GM18502 (cell line): ENCODE measurements around the gene PCBP3.

Experiments
- ATAC-seq: cut with Tn5 transposase; IDR thresholded peaks from one replicate; pipeline ENCODE4 v1.9.1; 2021; ENCODE audit warnings: mild to moderate bottlenecking; ENCODE audit not compliant: unreplicated experiment, poor library complexity

The PCBP3 gene

GRCh38 chr21:45912611-45913417 lies 269.3 kb downstream of the PCBP3 start:
- no peak for ATAC-seq

DNA sequence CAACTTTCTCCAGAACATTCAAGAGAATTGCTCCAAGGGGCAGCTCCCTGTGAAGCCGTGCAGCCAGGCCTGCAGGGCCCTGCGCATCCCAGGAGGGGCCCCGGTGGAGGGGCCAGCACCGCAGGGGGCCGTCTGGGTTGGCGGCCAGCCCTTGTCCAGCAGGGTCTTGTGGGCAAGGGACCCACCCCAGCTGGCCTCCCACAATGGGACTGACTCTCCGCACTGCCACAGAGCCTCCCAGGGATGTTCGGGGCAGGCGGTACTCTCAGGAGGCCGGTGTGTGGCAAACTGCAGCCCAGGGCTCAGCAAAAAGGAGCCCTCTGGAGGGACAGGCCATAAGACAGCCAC lies 269.9 kb downstream of the PCBP3 start:
- no peak for ATAC-seq

- ATAC-seq, result no peak
Measured at GRCh38 chr21:45913886-45914285, 270.4 kb downstream of the PCBP3 start.

DNA sequence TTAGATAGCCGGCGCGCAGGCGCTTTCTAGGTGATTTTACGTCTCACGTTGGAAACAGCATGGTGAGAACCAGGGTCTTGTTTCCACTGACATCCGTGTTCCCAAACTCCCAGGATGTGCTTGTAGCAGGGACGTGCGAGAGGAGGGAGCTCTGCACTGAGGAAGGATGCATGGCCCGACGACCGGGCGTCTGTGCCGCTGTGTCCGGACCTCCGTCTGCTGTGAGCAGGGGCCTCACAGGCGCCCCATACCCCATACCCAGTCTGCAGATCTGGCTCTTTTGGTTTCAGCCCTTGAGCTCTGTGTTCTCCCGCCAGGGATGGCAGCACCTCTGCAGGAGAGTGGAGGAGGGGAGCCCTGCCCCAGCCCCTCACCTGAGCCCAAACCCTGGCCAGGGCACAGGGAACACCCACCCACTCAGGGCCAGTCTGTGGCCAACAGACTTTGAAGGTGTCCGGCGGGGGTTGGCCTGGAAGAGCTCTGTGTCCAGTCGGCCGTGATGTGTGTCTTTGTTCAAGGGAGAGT lies 270.9 kb downstream of the PCBP3 start:
- ATAC-seq, result no peak

- ATAC-seq, result no peak
Measured at GRCh38 chr21:45916011-45916840, 272.7 kb downstream of the PCBP3 start.

GRCh38 chr21:45917241-45917640 lies 273.7 kb downstream of the PCBP3 start:
- ATAC-seq, result no peak

DNA sequence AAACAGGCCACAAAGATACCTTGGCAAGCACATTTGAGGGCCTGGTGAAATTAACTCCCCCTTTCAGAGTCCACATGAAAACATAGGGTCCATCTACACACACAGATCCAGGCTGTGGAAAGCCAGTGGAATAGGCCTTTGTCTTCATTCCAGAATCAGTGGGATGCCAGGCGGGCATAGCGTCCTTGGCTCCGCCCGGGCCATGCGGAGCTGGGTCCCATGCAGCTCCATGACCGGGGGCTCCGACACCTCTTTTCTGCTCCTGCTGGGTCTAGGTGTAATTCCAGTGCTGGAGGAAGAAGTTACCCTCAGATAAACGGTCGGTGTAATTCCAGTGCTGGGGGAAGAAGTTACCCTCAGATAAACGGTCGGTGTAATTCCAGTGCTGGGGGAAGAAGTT lies 274.5 kb downstream of the PCBP3 start:
- no peak for ATAC-seq

DNA sequence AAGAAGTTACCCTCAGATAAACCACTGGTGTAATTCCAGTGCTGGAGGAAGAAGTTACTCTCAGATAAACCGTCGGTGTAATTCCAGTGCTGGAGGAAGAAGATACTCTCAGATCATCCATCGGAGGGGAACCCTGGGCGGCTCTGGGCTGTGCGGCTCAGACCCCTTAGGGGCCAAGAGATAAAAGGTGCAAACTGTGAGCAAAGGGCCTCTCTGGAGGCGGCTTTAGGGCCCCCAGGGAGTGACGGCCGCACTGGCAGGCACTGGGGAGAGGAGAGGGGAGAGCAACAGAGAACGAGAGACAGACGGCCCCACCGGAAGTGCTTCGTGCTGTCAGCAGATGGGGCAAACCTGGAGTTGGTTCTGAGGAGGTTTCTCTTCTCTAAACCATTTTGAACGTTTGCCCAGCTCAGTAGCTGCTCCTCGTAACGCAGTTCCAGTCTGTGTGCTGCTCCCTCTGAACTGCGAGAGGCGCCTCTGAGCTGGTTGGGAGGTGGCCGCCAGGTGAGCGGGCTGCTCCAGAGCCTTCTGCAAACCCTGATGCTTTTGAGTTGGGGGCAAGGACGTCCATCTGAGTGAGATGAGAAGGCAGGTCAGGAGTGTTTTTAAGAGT lies 275.4 kb downstream of the PCBP3 start:
- ATAC-seq, result no peak

DNA sequence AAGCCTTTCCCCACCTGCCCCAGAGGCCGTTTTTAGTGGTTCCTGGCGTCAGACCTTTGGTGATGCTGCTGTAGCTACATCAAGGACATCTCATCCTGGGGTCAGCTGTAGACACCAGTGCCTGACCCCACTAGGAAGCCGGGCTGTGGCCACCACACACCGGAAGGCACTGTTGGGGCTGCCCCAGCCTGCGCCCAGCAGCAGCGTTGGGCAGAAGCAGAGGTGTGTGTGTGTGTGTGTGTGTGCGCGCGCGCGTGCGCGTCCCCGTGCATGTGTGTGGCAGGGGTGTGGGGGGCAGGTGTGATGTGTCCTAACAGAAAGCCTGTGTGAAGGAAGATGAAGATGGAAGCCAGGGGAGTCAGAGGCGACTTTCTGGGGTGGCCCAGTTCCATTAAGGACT lies 276.1 kb downstream of the PCBP3 start:
- ATAC-seq, result no peak

DNA sequence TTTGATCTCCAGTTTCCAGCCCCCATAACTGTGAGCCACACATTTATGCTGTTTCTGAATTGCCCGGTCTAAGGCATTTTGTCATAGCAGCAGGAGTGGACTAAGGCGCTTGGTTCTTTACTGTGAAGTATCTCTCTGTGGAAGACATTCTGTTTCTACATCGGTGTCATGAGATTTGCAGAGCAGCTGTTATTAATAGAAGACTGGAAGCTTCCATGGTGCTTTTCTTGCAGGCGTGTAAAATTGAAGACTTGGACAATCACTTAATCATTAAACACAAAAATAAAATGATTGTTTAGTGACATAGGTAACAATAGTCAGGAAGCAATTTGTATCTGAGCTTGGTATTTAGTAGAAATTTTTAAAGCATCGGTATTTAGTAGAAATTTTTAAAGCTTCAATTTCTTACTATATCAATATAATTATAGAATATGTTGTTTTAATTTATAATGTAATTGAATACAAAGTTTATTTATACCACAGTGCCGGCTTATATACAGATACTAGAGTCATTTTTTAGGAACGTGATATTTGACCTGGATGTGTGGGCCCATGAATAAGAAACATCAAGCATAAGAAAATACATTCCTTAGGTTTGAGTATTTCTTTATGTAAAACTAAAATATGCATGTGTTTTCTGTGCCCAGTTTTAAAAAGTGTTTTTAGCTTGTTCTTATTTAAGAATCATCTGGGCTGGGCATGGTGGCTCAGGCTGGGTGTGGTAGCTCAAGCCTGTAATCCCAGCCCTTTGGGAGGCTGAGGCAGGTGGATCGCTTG lies 277.5 kb downstream of the PCBP3 start:
- no peak for ATAC-seq

DNA sequence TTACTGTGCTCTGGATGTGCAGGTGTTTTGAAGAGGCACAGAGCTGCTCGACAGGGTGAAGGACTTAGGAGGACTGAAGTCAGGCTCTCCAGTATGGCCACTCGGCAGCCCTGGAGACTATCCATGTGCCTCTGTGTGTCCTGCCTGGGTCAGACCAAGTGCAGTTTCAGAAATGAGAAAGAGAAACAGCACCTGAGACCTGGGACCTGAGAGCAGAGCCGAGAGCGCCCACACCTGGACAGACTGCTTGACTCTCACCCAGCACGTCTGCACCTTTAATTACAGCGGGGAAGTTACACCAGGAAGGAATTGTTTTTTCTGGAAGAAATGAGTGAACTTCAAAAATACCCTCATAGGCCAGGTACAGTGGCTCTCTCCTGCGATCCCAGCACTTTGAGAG lies 278.4 kb downstream of the PCBP3 start:
- ATAC-seq, result no peak

GRCh38 chr21:45922648-45923047 lies 279.1 kb downstream of the PCBP3 start:
- ATAC-seq, result no peak

DNA sequence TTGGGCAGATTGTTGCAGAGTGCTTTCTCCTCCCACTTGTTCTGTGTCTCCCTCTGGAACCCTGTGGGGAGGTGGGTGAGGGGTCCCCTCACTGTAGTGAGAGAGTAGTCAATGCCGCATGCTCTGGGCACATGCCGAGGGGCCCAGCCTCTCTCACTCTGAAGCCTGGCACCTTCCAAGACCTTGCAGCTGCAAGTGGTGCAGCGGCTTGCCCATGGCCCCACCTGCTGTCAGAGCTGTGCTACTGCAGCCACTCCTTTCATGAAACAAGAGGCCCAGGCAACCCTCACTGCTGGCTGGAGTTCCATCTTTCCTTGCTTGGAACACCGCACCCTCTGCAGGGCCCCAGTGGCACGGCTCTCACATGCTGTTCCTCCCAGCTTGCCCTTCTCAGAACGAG lies 279.6 kb downstream of the PCBP3 start:
- no peak for ATAC-seq

DNA sequence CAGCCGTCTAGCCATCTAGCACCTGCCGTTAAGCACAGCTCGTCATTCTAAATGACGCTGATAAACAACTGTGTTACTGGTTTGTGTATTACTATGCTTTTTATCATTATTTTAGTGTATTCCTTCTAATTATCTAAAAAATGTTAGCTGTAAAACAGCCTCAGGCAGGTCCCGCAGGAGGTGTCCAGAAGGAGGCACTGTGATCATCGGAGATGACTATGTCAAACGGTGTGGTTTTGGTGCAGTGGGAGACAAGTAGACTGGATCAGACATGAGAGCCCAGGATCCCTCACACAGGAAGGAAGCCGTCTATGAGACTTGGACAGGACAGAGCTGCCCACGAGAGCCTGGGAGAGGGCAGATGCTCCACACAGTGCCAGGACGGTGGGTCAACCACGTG lies 282.8 kb downstream of the PCBP3 start:
- no peak for ATAC-seq

- ATAC-seq, result no peak
Measured at GRCh38 chr21:45927032-45927431, 283.5 kb downstream of the PCBP3 start.

DNA sequence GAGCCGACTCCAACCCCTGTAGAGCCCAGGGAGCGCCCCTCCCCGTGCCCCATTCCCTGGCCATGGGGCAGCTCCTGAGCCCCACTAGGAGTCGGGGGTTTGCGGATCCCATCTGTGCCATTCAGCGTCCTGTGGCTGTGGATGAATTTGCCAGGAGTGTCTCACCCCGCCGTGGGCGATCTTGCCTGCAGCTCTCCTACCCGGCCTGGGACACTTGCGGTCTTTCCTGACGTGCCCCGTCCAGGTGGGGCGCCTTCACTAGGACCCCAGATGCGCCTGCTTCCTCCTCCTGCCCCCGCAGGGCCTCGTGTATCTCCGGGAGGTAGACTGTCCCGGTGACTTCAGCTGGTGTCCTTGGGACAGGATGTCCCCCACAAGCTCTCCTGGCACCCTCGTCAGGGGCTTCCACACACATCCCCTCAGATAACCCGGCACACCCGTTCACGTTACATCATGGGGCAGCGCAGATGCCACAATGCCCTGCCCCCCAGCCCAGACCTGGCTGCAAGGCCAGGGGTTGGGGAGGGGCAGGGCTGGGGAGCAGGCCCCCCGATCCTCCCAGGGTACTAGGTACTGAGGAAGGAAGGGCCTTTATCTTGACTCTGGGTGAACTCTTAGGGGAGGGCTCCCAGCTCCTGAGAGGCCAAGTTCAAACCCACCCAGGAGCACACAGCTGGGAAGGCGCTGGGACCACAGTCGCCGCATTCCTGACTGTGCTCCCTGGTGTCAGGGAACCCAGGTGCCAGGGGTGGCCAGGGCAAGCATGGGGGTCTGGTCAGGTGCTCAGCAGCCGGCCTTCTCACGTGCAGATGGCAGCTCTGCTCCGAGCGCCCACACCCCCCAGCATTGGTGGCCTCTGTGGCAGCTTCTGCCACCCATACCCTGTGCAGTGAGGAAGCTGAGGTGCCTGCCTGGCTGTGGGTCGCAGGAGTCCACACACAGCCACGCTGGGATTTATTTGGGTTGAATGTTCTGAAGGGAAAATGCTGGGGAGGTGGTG lies 284.6 kb downstream of the PCBP3 start:
- no peak for ATAC-seq

- ATAC-seq, result no peak
Measured at GRCh38 chr21:45929449-45929848, 285.9 kb downstream of the PCBP3 start.

DNA sequence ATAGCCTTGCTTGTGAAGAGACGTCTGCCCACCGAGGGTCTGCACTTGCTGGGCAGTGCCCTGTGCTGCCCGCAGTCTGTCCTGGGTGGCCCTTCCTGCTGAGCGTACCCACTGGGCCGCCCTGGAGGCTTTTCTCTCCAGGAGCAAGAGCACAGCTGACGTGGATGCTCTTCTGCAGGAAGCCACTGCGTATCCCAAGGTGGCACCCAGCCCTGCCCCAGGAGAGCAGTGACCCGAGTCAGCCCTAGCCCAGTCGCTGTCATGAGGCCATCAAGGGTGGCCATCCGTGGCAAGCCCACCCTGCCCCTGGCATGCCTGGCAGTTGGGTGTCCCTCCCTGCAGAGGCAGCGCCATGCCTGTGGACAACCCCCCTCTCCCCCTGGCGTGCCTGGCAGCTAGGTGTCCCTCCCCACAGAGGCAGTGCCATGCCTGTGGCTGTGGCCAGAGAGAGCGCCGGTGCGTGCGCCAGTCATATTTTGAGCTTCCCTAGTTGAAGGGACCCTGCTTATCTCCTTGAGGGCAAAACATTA lies 286.8 kb downstream of the PCBP3 start:
- ATAC-seq, result no peak

GRCh38 chr21:45930792-45931191 lies 287.3 kb downstream of the PCBP3 start:
- ATAC-seq, result no peak
